ENCODE measurements around the gene BCAR3.

The BCAR3 gene

GRCh38 chr1:93567255-93567918, 114.2 kb downstream of the BCAR3 start (continued):
- TF ChIP-seq ZNF394 (tag by site-specific recombination; IDR thresholded peaks at IDR 0.05; ENCODE audit: borderline replicate concordance): no peak
- TF ChIP-seq ZNF837 (tag by site-specific recombination; IDR thresholded peaks at IDR 0.05): no peak
- TF ChIP-seq MYNN (tag by site-specific recombination; IDR thresholded peaks at IDR 0.05; ENCODE audit: borderline replicate concordance): peak; percentile 21; the same call in 1 of the 2 replicates
- TF ChIP-seq ZBTB20 (tag by site-specific recombination; IDR thresholded peaks at IDR 0.05): no peak
- peak; percentile 72; the same call in 1 of the 2 replicates for TF ChIP-seq ZNF660 (tag by site-specific recombination; IDR thresholded peaks at IDR 0.05)
- TF ChIP-seq SETDB1 (IDR thresholded peaks at IDR 0.05; ENCODE audit: insufficient read length, low read length): no peak
- TF ChIP-seq ZNF132 (tag by site-specific recombination; IDR thresholded peaks at IDR 0.05; ENCODE audit: borderline replicate concordance): no peak
- 0 out of 2 replicates have a peak, but pooled peaks have one; percentile 11 for TF ChIP-seq ZNF10 (tag by site-specific recombination; IDR thresholded peaks at IDR 0.05)
- no peak for TF ChIP-seq ZNF501 (tag by site-specific recombination; IDR thresholded peaks at IDR 0.05)
- TF ChIP-seq, protein P1, sequence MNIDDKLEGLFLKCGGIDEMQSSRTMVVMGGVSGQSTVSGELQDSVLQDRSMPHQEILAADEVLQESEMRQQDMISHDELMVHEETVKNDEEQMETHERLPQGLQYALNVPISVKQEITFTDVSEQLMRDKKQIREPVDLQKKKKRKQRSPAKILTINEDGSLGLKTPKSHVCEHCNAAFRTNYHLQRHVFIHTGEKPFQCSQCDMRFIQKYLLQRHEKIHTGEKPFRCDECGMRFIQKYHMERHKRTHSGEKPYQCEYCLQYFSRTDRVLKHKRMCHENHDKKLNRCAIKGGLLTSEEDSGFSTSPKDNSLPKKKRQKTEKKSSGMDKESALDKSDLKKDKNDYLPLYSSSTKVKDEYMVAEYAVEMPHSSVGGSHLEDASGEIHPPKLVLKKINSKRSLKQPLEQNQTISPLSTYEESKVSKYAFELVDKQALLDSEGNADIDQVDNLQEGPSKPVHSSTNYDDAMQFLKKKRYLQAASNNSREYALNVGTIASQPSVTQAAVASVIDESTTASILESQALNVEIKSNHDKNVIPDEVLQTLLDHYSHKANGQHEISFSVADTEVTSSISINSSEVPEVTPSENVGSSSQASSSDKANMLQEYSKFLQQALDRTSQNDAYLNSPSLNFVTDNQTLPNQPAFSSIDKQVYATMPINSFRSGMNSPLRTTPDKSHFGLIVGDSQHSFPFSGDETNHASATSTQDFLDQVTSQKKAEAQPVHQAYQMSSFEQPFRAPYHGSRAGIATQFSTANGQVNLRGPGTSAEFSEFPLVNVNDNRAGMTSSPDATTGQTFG (tag by site-specific recombination; IDR thresholded peaks at IDR 0.05; ENCODE audit: borderline replicate concordance): no peak
- peak; percentile 82; the same call in 1 of the 2 replicates for TF ChIP-seq ZNF184 (tag by site-specific recombination; IDR thresholded peaks at IDR 0.05)
- TF ChIP-seq ZBTB49 (tag by site-specific recombination; IDR thresholded peaks at IDR 0.05; ENCODE audit: low read depth): no peak
- TF ChIP-seq HIC1 (tag by site-specific recombination; IDR thresholded peaks at IDR 0.05): peak; percentile 29; the same call in 1 of the 2 replicates
- TF ChIP-seq INSM2 (tag by site-specific recombination; IDR thresholded peaks at IDR 0.05): no peak
- no peak for TF ChIP-seq ZNF112 (tag by site-specific recombination; IDR thresholded peaks at IDR 0.05)
- TF ChIP-seq YY1 (tag by site-specific recombination; IDR thresholded peaks at IDR 0.05): no peak
- TF ChIP-seq SP2 (tag by site-specific recombination; IDR thresholded peaks at IDR 0.05): no peak
- no peak for TF ChIP-seq ZNF585B (tag by site-specific recombination; IDR thresholded peaks at IDR 0.05)
- TF ChIP-seq ZNF510 (tag by site-specific recombination; IDR thresholded peaks at IDR 0.05; ENCODE audit: insufficient replicate concordance): no peak
- TF ChIP-seq ZIC2 (tag by site-specific recombination; IDR thresholded peaks at IDR 0.05): no peak
- no peak for TF ChIP-seq ZSCAN18 (tag by site-specific recombination; IDR thresholded peaks at IDR 0.05)
- no peak for TF ChIP-seq ZNF488 (tag by site-specific recombination; IDR thresholded peaks at IDR 0.05)
- no peak for TF ChIP-seq ZNF623 (tag by site-specific recombination; IDR thresholded peaks at IDR 0.05)
- TF ChIP-seq GLI2 (tag by site-specific recombination; IDR thresholded peaks at IDR 0.05; ENCODE audit: borderline replicate concordance, low read depth): no peak
- TF ChIP-seq, protein P2, sequence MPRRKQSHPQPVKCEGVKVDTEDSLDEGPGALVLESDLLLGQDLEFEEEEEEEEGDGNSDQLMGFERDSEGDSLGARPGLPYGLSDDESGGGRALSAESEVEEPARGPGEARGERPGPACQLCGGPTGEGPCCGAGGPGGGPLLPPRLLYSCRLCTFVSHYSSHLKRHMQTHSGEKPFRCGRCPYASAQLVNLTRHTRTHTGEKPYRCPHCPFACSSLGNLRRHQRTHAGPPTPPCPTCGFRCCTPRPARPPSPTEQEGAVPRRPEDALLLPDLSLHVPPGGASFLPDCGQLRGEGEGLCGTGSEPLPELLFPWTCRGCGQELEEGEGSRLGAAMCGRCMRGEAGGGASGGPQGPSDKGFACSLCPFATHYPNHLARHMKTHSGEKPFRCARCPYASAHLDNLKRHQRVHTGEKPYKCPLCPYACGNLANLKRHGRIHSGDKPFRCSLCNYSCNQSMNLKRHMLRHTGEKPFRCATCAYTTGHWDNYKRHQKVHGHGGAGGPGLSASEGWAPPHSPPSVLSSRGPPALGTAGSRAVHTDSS (tag by site-specific recombination; IDR thresholded peaks at IDR 0.05): no peak
